Stimulated activated CD8-positive, alpha-beta memory T cell treated with anti-CD3 and anti-CD28 coated beads, Interleukin-7, amount 100 ng/mL, for 48 hours (primary cell): ENCODE data around the gene FARP1.

Source experiments
- DNase-seq, 2 donors: peaks; one replicate each; pipeline ENCODE4 v3.0.0-alpha.2; 2020; ENCODE audit warnings: low read depth in 1 of 2; ENCODE audit errors: extremely low read depth in 1 of 2

FARP1 gene

DNA sequence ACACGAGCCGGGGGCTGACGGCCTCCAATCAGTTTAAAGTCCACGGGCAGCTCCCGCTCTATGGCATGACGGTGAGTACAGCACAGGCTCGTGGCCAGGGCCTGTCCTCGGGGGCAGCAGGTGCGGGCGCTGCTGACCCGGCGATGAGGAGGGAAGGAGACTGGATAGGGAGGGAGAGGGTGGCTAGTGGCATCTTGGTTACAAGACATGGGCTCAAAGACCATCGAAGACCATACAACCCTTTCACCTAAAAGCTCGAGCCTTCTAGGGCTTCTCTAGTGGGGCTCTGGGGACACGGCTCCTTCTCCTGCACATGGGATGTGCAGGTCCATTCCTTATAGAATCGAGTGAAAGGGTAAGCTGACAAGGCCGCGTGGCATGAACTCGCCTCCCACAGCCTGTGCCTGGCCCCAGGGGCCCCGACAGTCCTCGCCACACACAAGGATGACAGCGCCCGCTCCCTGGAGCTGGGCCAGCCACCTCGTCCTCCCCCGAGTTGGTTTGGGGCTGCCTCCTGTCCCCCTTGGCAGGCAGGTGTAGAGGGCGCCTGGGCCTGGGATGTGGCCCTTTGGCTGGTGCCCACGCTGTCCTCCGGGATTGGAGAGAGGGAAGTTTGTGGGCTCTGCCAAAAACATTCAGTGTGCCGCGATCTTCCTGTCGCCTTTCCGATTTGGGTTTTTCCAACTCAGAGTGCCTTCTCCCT lies 296.4 kb downstream of the FARP1 start:
- no peak for DNase-seq

DNA sequence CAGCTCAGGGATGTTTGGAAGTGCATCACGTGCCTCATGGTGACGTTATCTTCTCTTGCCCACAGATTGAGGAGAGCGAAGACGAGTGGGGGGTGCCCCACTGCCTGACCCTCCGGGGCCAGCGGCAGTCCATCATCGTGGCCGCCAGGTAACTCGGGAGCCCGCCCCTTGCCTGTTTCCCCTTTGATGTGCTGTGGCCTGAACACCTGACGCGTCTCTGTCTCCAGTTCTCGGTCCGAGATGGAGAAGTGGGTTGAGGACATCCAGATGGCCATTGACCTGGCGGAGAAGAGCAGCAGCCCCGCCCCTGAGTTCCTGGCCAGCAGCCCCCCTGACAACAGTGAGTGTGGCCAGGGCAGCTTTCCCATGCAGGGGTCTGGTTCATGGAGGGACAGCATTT lies 297.0 kb downstream of the FARP1 start:
- no peak for DNase-seq

DNA sequence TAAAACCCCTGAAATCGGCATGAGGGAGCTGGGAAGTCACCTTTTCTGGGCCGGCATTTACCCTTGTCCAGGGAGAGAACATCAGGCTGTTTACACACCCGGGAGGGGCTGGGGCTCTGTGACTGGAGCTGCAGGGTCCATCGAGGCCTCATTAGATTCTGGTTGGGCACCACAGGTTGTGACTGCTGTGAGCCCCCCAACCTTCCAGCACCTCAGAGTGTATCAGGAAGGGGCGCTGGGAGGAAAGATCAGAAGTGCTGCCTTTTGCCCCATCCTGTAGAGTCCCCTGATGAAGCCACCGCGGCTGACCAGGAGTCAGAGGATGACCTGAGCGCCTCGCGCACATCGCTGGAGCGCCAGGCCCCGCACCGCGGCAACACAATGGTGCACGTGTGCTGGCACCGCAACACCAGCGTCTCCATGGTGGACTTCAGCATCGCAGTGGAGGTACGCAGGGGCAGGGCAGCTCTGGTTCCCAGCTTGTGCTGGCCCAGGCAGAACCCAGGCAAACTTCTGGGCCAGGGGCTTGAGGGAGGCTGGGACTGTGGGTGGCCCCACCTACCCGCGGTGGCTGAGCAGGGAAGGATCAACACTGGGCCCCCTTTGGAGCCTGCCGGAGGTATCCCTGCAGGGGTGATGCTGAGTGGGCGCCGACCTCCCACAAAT lies 297.6 kb downstream of the FARP1 start:
- DNase-seq: no peak

DNA sequence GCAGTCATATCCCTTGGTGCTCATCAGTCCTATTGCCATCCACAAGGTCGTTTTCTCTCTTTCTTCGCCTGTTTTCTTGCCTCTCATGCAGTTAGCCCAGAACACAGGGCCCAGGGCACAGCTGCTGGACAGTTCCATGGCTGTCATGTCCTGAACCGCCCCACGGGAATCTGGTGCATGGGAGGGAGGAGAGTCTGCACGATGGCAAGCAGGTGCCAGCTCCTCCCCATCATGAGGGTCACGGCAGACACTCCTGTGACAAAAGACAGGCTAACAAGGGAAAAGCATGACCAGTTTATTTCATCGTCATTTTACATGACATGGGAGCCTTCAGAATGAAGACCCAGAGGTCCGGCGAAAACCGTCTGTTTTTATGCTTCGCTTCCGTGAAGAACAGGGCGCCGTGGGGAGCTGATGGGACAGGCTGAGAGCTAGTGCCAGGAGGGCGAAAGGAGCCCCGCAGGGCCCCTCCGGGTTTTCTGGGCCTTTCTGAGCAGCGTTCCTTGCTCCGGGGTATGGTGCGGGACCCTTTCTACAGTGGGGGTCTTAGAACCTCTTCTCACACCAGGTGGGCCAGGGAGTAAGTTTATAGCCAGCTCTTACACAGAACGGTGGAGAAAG lies 298.3 kb downstream of the FARP1 start:
- no peak for DNase-seq

DNA sequence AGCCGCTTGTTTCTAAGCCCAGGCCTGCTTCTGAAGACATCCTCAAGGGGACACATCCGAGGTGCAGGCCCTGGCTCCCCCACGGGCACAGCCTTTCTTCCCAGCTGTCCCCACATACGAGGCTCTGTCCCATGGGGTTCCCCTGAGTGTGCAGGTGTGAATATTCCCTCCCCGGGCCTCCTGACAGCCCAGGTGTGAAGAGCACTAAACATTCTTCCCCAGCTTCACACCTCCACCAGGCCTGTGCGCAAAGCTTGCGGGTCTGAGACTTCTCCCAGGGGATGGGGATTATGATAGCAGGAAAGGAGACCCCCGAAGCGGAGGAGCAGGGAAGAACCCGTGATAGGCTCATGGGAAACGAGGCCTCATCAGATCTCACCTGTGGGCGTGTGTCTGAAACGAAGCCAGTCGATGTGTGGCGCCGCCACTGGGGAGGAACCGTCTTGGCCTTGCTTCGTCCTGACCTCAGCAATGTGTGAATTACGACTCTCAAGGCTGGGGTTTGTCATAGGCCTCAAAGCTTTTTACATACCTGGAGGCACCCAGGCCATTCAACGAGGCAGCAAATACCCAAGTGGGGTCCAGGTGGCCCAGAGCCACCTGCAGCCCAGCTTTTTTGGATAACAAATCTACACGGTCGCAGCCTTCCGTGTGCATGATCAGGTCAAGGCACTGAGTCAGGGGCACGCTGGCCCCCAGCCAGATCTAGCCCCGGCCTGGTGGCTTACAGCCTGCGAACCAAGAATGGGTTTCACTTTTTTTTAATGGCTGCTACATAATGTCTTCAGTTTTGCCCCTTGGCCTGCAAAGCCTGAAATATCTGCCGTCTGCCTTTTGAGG lies 299.7 kb downstream of the FARP1 start:
- no peak for DNase-seq

DNA sequence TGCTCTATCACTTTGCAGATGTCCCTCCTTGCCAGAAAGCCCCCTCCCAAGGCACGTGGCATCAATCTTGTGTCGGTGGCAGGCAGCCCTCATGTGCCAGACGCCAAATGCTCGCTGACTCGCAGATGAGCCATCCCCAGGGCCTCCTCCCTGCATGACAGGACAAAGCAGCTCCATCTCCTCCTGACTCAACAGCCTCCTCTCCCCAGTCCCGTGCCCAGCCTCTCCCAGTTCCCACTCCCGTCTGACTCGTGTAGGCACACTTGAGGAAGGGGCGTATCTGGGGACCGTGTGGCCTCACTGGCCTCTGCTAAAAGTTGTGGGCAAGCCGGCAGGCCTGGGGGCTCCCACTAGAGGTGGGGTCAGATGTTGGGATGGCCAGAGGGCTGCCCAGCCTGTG lies 300.4 kb downstream of the FARP1 start:
- DNase-seq: no peak

DNA sequence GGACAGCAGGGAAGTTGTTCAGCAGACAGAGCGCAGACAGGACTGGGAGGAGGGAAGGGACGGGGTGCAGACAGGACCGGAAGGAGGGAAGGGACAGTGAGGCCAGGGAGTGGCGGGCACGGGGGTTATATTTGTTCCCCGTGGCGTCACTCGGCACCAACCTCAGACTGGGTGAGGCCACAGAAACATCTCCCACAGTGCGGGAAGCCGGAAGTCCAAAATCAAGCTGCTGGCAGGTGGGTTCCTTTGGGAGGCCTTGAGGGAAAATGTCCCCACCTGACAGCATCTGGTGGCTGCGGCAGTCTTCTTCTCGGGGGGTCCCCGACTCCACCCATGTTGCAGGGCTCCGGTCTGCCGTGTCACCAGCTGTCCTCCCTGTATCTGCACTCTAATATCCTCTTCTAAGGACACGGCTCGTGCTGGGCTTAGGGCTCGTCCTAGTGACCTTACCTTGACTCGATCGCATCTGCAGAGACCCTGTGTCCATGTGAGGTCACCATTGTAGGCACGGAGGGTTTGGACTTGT lies 301.0 kb downstream of the FARP1 start:
- DNase-seq: no peak

DNA sequence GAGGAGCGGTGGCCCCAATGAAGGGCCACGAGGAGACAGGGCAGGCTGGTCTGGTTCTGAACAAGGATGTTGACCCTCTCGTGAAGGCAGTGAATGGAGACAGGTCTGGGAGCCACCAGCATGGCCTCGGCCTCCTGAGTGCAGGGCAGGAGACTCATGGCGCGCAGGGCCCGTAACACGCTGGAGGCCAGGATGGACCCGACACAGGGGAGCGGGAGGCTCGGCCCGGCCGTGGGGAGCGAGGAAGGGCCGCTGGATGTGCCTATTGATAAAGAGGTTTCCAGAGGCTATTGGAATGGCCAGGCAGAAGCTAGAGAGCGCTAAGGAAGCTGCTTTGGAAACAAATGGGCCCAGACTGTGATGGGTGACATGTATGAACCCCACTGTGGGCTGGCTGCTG lies 301.5 kb downstream of the FARP1 start:
- no peak for DNase-seq

DNA sequence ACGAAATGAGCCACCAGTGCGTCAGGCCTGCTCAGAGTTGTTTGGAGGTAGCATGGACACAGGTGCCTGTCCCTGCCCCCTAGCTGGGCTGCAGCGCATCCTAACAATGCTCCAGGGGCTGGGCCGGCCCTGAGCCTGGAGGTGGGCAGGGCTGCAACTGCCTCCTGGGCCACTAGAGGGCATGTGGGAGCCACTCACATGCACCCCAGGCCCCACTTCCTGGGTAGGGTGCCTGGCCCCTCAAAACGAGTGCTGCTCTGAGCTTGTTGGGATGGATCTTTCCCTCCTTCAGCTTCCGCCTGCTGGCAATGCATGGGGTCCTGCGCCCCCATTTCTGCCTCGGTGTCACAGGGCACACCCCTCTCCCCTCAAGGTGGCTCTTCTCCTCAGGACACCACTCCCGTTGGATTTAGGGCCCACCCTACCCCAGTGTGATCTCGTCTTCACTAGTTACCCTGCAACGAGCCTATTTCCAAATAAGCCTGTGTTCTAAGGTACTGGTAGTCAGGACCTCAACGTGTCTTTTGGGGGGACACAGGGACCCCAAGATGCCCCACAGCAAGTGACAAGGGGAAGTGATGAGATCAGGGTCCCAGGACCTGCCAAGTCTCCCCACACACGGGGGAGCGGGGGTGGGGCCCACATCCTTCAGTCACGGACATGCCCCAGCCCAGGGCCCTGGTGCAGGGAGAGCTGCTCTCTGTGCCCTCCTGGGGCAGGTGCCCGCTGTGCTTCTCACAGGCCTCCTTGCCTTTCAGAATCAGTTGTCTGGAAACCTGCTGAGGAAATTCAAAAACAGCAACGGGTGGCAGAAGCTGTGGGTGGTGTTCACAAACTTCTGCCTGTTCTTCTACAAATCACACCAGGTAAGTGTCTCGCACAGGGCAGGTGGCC lies 302.7 kb downstream of the FARP1 start:
- DNase-seq: peak; percentile 53 to 62

DNA sequence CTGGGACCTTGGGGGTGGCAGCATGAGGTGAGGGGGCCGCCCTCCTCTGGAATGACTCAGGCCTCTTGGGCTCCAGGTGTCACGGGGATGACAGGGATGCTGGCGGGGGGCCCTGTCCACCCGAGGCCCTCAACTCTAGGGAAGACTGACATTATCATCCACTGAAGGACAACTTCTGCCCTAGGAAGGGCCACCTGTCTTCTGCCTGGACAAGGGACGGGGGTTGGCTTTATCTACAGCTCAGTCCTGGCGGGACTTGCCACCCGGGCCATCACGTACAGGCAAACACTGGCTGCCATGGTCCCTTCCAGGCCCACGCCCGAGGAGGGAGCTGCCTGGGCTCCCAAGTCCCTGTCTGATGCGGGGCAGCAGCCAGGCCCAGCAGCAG lies 303.3 kb downstream of the FARP1 start:
- no peak for DNase-seq

DNA sequence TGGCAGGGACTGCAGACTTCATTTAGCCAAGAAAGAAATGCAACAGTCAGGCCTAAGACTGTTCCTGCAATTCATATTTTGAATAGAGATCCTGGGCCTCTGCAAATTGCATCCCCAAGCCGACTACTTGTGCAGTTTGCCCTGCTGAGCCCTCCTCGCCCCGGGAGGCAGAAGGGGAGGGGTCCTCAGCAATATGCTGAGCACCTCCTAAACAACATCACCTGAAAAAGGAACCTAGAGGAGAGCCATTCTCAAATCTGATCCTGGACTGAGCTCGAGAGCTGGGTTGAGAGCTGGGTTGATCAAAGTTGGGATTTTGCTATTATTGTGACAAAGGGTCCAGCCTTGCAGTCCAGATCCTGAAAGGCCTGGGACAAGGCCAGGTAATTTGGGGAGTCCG lies 304.2 kb downstream of the FARP1 start:
- DNase-seq: no peak

DNA sequence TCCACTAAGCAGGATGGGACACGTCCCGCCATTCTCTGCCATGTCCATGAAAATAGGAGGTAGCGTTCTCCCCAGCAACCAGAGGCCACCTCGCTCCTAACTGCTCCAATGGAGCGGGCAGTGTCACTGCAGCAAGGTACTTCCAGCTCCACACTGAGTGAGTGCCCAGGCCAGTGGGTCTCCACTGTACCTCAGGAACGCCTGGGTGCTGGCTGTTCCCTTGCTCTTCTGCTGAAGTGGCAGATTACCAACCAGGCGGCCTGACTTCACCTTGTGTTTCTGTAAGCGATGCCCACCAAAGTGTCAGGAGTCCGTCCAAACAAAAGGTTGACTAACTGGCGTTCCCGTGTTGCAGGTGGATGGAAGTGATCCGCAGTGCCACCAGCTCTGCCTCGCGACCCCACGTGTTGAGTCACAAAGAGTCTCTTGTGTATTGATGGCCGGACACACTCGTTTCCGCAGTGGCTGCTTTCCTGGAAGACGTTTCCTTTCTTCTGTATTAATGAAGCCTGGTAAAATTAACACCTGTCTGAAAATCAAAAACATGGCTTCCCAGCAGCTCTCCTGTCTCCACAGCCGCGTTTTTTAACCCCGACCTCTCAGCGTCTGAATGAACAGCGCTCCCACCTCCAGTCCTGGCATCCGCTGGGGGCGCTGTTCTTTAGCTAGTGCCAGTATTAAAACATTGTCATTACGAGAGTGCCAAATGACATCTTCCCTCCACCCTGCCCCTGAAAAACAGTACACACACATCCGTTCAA lies 305.2 kb downstream of the FARP1 start:
- DNase-seq: no peak

DNA sequence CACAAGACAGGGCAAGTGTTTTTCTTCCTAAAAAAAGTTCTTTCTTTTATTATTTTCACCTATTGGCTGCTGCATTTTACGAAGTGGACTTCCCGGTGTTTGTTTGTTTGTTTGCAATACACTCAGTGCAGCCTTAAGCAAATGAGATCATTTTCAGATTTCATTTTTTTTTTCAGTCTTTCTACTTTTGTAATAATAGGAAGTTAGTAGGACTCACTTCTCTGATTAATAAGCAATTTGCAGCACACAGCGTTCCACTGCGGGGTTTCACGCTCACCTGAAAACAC lies 305.7 kb downstream of the FARP1 start:
- no peak for DNase-seq

DNA sequence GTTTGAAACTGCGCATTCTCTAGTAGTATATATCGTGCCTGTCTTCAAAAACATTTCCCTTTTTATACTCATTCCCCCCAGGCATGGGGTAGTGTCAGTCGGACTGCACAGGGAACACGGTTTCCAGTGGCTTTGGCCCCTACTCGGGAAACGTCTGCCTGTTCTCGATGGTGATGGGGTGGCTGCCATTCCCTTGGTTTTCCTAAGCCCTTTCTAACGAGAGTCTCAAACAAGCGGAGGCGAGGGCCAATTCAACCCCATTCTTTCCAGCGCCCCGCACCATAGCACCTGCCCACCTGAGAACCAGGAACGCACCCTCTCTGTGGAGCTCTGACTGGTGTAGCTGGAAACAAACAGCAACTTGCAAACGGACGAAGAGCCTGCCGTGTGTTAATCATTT lies 306.4 kb downstream of the FARP1 start:
- no peak for DNase-seq

DNA sequence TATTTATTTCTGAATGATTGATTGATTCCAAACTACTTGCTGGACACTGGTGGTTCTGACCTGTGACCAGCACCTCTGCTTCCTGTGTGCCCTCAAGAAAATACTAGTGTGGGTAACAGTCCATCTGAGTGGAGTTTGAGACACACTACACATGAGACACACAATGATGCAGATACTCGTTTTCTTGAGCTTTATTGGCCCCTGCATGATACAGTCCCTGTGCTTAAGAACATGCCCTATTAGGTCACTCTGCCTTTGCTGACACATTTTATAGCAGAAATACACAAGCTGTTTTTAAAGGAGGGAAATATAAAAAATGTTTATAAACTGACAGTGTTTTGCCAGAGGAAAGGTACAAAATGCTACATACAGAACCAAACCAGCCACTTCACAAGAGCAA lies 307.1 kb downstream of the FARP1 start:
- no peak for DNase-seq

DNA sequence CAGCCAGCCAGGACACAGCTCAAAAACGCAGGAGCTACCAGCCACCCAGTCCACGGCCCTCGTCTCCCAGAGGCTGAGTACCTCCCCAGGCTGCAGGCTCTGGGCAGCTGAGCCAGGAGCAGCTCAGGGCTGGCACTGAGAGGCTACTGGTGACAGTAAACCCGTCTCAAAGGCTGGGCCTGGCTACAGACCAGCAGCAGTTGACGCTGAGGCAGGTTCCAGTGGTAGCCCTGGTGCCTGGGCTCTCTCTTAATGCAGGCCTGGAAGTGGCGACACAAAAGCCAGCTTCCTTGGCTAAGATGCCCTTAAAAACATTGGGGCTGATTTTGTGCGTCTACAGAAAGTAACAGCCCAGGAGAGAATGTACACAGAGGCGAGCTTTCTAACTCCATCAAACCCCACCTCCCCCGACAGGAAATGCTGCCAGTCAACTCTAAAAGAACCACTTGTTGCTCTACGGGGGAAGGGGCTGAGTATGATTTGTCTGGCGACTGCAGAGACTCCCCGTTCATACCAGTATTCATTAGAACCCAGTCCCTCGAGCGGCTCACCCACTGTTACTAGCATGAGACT lies 307.7 kb downstream of the FARP1 start:
- no peak for DNase-seq

DNA sequence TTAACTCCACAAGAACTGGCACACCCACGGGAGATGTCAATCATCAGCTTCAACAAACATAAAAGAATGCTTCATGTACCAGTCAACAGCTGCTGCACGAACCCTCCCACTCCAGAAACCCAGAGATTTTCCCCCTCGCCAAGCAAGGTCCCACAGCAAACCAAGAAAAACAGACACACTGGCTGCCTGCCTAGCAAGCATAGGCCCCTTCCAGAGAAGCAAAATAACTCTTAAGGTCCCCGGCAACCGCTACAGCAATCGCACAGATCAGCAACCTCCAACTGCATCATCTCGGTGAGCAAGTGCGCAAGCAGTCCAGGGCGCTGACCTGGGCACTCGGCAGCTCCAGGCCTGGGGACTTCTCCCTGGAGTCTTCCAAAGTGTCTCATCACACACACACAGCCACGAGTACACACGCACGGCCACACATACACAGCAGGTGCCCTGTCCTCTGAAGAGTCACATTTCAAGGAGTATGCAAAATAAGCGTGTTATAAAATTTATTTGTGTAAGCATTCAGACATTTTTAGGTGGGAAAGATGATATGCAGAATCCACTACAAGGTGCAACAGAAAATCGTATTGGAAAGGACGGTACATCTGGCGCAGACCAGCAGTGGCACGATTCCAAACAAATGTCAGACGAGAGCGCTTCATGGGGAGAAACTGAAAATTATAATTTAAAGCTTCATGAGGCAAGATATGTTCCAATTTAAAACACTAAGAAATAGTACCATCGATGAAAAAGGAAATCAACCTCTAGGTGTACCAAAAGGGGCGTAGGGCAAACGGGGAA lies 309.0 kb downstream of the FARP1 start:
- no peak for DNase-seq
